A172 (cell line): Measurements from ENCODE around the gene ROBO2. TPM values are rescaled to one million over a fixed set of nuclear protein-coding genes. Genes with fewer than 3 reads are reported as not detected.

ENCODE experiments used
- DNase-seq: peaks from one replicate; pipeline ENCODE4 v3.0.0-alpha.2; 2015; ENCODE audit warnings: low spot score
- total RNA-seq: library from RNA; depleted of rRNA; stranded (reverse); fragments of >200 nt; shearing (Covaris generic); gene quantifications from 2 replicates; pipeline ENCODE4 v1.2.3, GENCODE V29; 2014

The ROBO2 gene
- total RNA-seq, 1 experiment from 2014 or later = not detected

- no peak for DNase-seq
Observed at GRCh38 chr3:77682162-77682561, 642.3 kb downstream of the ROBO2 start.

GRCh38 chr3:77684115-77684514 is 644.2 kb downstream of the ROBO2 start:
- no peak for DNase-seq

GRCh38 chr3:77685713-77686112 is 645.8 kb downstream of the ROBO2 start:
- no peak for DNase-seq

- DNase-seq = no peak
Observed at GRCh38 chr3:77686560-77686959, 646.7 kb downstream of the ROBO2 start.

- DNase-seq = no peak
Observed at GRCh38 chr3:77687545-77687944, 647.6 kb downstream of the ROBO2 start.

- DNase-seq = no peak
Observed at GRCh38 chr3:77690284-77690845, 650.5 kb downstream of the ROBO2 start.

- no peak for DNase-seq
Observed at GRCh38 chr3:77693147-77693546, 653.2 kb downstream of the ROBO2 start.

GRCh38 chr3:77699125-77699691 is 659.3 kb downstream of the ROBO2 start:
- no peak for DNase-seq
